ENCODE results near the gene MAGI3. TPM values are rescaled to one million over a fixed set of nuclear protein-coding genes. Genes with fewer than 3 reads are reported as not detected.
A peak's percentile ranks its signal among the peaks of the same experiment; 100 is the strongest.

The MAGI3 gene
- total RNA-seq, 1 experiment from 2014 or later = 7.2 TPM

- Histone ChIP-seq H3K9me2 (replicated peaks; ENCODE audit: low read length) (no peaks in the 10 kb centered on the region), H2AFZ (ENCODE audit: low read length) (no peak overlapping the region; the same call in 1 of the 2 replicates), H3K27me3 (ENCODE audit: low read length) (no peaks in the 10 kb centered on the region), H3K9me3 (ENCODE audit: low read length) (no peaks in the 10 kb centered on the region), H3K4me1 (ENCODE audit: insufficient read depth, low read length) (peaks cover 57% of the 10 kb centered on the region), H3F3A (ENCODE audit: low read length, unreplicated experiment) (no peaks in the 10 kb centered on the region), H4K20me1 (ENCODE audit: low read length) (0 out of 2 replicates have a peak, but pooled peaks cover 6% of the 10 kb centered on the region), H3K4me3 (ENCODE audit: low read length) (peak overlapping the region; percentile 75), H3K36me3 (ENCODE audit: low read depth, low read length) (no peaks in the 10 kb centered on the region), H3K9ac (ENCODE audit: low read length) (no peak overlapping the region; the same call in 1 of the 2 replicates), H3K27ac (ENCODE audit: low read length) (no peak overlapping the region), H3K4me2 (ENCODE audit: low read length) (peak overlapping the region; percentile 89), H3K79me2 (ENCODE audit: low read length) (peaks cover 65% of the 10 kb centered on the region)
- TF ChIP-seq CTCF (conservative IDR thresholded peaks at IDR 0.05; ENCODE audit: low read depth, low read length) (no peak), EZH2phosphoT487 (IDR thresholded peaks at IDR 0.05; ENCODE audit: borderline replicate concordance, low read length) (no peak), EZH2 (IDR thresholded peaks at IDR 0.05; ENCODE audit: low read length, unreplicated experiment) (no peak)
- BruUV-seq (replicated peaks) = no TSS peak
- POLR2A ChIA-PET (ENCODE audit: unreplicated experiment) = no interaction called here
- ATAC-seq (no peak), DNase-seq (no peak)
- intact Hi-C loops (cut with micrococcal nuclease) = loop anchor here (1.0 to 10.0 kb wide), 6 partner anchors 40 to 420 kb away; partner anchors contain the start of genes LRIG2 and RSBN1
- CTCF ChIA-PET = no interaction called here
Observed at GRCh38 chr1:113392541-113393128, 2.3 kb downstream of the MAGI3 start.

- intact Hi-C loops (cut with micrococcal nuclease) = loop anchor here (5.0 to 10.0 kb wide), 4 partner anchors 138 to 418 kb away; partner anchors contain the start of genes LRIG2 and RSBN1
- Histone ChIP-seq H3K79me2 (ENCODE audit: low read length) (peaks cover 81% of the 10 kb centered on the region), H3K27me3 (ENCODE audit: low read length) (no peaks in the 10 kb centered on the region), H3K9ac (ENCODE audit: low read length) (no peak overlapping the region), H3K4me3 (ENCODE audit: low read length) (0 out of 2 replicates have a peak overlapping the region, but pooled peaks have one; percentile 75), H3K9me3 (ENCODE audit: low read length) (no peaks in the 10 kb centered on the region), H3F3A (ENCODE audit: low read length, unreplicated experiment) (no peaks in the 10 kb centered on the region), H3K9me2 (replicated peaks; ENCODE audit: low read length) (no peaks in the 10 kb centered on the region), H3K27ac (ENCODE audit: low read length) (no peak overlapping the region), H3K4me1 (ENCODE audit: insufficient read depth, low read length) (peaks cover 44% of the 10 kb centered on the region), H3K4me2 (ENCODE audit: low read length) (peak overlapping the region; percentile 89), H2AFZ (ENCODE audit: low read length) (no peak overlapping the region; the same call in 1 of the 2 replicates), H4K20me1 (ENCODE audit: low read length) (0 out of 2 replicates have a peak, but pooled peaks cover 6% of the 10 kb centered on the region), H3K36me3 (ENCODE audit: low read depth, low read length) (no peaks in the 10 kb centered on the region)
- no peak for ATAC-seq
- no TSS peak for BruUV-seq (replicated peaks)
- no peak for DNase-seq
- ChIA-PET POLR2A (ENCODE audit: unreplicated experiment) (no interaction called here), CTCF (no interaction called here)
- TF ChIP-seq EZH2phosphoT487 (IDR thresholded peaks at IDR 0.05; ENCODE audit: borderline replicate concordance, low read length) (no peak), EZH2 (IDR thresholded peaks at IDR 0.05; ENCODE audit: low read length, unreplicated experiment) (no peak), CTCF (conservative IDR thresholded peaks at IDR 0.05; ENCODE audit: low read depth, low read length) (no peak)
Observed at GRCh38 chr1:113394043-113394862, 3.9 kb downstream of the MAGI3 start.

Data from PC-3 (cell line).